Measurements from ENCODE around the gene WWOX. TPM values are rescaled to one million over a fixed set of nuclear protein-coding genes. Genes with fewer than 3 reads are reported as not detected.

Gene WWOX
- polyA plus RNA-seq, 6 donors from 2014 or later, result 9.1 to 17.0 (median 12.5) TPM

DNA sequence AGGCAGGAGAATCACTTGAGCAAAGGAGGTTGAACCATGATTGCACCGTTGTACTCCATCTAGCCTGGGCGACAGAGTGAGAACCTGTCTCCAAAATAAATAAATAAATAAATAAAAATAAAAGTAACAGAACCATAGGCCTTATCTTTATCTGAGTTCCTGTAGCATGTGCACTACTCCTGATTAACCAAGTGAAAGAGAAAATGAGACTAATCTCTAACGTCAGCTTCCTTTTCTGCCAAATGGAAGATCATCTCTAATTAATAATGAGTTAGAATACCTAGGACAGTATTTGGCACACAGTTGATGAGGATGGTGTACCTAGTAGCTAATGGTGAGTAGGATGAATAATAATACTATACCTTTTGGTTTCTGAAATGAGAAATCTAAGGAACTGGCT lies 520.4 kb downstream of the WWOX start:
- Mint-ChIP-seq H3K4me3 (peak overlapping the region in 1 of 8 donors; percentile 56), H3K9me3 (peaks cover 0 to 49% (median 11%) of the 10 kb centered on the region in 7 donors), H3K4me1 (peaks cover 9 to 14% (median 12%) of the 10 kb centered on the region in 3 donors), H3K27me3 (no peaks in the 10 kb centered on the region), H3K27ac (peak overlapping the region in 1 of 6 donors; percentile 72), H3K36me3 (no peaks in the 10 kb centered on the region)
- DNase-seq (no peak), ATAC-seq (ENCODE audit: low read depth in 2 of 2) (no peak)

DNA sequence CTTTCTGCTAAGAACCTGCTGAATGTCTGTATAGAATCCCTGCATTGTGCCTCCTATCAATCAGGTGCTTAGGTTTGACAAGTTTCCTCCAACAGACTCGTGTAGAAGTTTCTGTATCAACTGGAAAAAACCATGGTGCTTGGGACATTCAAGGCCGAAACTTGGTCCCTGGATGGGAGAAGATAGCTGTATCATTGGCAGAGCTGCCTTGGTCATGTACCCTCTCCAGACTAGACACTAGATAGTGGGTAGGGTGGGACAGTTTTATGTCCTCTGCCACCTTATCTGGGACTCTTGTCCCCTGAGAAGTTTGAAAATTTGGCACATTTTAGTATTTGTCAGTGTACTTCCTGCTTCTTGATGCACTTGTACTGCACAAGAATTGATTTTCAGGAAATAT lies 520.8 kb downstream of the WWOX start:
- no peaks in the 10 kb centered on the region for H3K36me3 Mint-ChIP-seq
- peaks cover 9 to 14% (median 12%) of the 10 kb centered on the region in 3 donors for H3K4me1 Mint-ChIP-seq
- peaks cover 0 to 49% (median 11%) of the 10 kb centered on the region in 7 donors for H3K9me3 Mint-ChIP-seq
- no peaks in the 10 kb centered on the region for H3K27me3 Mint-ChIP-seq
- ATAC-seq (ENCODE audit: low read depth in 2 of 2), result no peak
- no peak overlapping the region for H3K4me3 Mint-ChIP-seq
- H3K27ac Mint-ChIP-seq, result peak overlapping the region in 2 of 6 donors; percentile 15 to 33
- DNase-seq, result no peak

DNA sequence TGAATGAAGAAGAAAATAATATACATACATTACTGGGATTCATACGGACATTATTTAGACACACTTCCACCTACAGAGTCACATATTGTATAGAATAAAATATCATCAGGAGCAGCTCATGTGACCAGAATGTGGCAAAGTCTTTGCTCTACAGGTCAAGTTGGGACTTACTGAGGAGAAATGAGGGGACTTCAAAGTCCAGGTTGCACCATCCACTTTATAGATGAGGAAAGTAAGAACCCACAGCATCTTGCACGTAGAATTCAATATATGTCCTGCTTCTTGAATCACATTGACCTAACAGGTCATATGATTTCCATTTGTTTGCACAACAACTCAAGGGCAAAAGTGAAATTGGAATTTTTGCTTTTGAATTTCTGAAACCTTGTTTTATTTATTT lies 524.3 kb downstream of the WWOX start:
- H3K9me3 Mint-ChIP-seq, result peaks cover 0 to 42% (median 11%) of the 10 kb centered on the region in 7 donors
- H3K4me3 Mint-ChIP-seq, result no peak overlapping the region
- H3K27me3 Mint-ChIP-seq, result no peaks in the 10 kb centered on the region
- H3K36me3 Mint-ChIP-seq, result peaks cover 13 to 15% of the 10 kb centered on the region in 2 donors
- DNase-seq, result no peak
- ATAC-seq (ENCODE audit: low read depth in 2 of 2), result no peak
- no peak overlapping the region for H3K27ac Mint-ChIP-seq
- peaks cover 17 to 24% (median 24%) of the 10 kb centered on the region in 3 donors for H3K4me1 Mint-ChIP-seq

DNA sequence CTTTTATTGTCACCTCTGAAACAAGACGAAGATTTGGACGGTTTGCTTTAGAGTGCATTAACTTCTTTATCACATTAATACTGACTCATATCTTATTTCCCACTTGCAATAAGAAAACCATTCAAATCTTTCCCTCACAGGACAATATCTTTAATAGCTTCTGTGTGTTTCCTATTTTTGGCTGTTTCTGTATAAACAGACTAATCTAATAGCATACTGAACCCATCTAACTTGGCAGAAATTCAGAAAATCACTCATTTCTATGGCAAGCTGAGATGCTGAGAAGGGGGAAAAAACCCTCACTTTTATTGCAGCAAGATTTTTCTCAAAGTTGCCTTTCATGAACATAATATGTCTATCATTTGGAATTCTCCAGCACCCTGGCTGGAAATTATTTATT lies 524.9 kb downstream of the WWOX start:
- peaks cover 17 to 24% (median 24%) of the 10 kb centered on the region in 3 donors for H3K4me1 Mint-ChIP-seq
- peaks cover 18 to 21% of the 10 kb centered on the region in 2 donors for H3K36me3 Mint-ChIP-seq
- no peak for ATAC-seq (ENCODE audit: low read depth in 2 of 2)
- no peak overlapping the region for H3K27ac Mint-ChIP-seq
- H3K4me3 Mint-ChIP-seq, result no peak overlapping the region
- H3K9me3 Mint-ChIP-seq, result peaks cover 0 to 44% (median 13%) of the 10 kb centered on the region in 7 donors
- DNase-seq, result no peak
- no peaks in the 10 kb centered on the region for H3K27me3 Mint-ChIP-seq

DNA sequence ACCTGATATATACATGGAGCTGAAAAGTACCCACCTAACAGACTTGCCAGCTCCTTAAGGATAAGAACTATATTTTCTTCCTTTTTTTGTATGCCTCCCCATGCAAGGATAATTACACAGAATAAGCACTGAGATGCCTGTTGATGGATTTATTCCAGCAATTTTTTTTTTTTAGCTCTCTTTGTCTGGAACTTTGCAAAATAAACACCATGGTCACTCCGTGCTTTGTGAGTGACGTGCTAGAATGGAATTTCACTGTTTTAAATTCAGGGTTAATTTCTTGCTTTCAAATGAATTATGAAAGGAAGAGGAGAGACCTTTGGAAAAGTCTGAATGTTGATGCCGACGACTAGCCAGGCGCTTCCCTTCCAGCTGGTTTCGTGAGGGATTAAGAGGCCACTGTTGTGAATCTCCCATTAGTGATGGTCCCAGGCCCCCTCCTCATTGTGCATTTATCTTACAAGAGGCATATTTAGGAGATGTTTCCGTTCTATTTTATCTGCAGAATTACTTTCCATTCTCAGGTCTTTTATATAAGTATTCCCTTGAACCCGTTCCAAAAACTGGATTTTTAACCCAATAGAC lies 529.1 kb downstream of the WWOX start:
- Mint-ChIP-seq H3K9me3 (peaks cover 4 to 37% (median 19%) of the 10 kb centered on the region in 7 donors), H3K36me3 (peaks cover 32 to 45% of the 10 kb centered on the region in 2 donors), H3K4me1 (peaks cover 9 to 12% (median 10%) of the 10 kb centered on the region in 3 donors), H3K27me3 (no peaks in the 10 kb centered on the region), H3K27ac (peak overlapping the region in 1 of 6 donors; percentile 26), H3K4me3 (no peak overlapping the region)
- DNase-seq (no peak), ATAC-seq (ENCODE audit: low read depth in 2 of 2) (no peak)

DNA sequence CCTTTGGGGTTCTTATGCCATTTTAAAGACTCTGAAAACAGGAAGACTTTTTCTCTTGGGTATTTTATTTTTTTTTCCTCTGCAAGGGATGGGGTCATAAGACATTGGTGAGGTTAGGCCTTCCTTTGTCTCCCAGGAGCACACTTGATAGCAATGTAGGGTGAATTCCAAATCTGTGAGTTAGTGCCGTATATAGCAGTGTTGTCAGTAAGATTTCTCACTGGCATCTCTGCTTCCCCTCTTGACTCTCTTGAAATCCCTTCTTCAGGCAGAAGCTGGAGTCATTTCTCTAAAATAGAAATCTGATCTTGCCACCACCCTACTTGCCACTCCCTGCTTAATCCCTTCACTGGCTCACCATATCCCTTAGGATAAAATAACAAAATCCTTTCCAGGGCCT lies 529.7 kb downstream of the WWOX start:
- Mint-ChIP-seq H3K36me3 (peaks cover 32 to 45% of the 10 kb centered on the region in 2 donors), H3K27ac (no peak overlapping the region), H3K4me1 (peaks cover 9 to 12% (median 10%) of the 10 kb centered on the region in 3 donors), H3K4me3 (no peak overlapping the region), H3K27me3 (no peaks in the 10 kb centered on the region), H3K9me3 (peaks cover 4 to 31% (median 19%) of the 10 kb centered on the region in 7 donors)
- ATAC-seq (ENCODE audit: low read depth in 2 of 2) (no peak), DNase-seq (no peak)

DNA sequence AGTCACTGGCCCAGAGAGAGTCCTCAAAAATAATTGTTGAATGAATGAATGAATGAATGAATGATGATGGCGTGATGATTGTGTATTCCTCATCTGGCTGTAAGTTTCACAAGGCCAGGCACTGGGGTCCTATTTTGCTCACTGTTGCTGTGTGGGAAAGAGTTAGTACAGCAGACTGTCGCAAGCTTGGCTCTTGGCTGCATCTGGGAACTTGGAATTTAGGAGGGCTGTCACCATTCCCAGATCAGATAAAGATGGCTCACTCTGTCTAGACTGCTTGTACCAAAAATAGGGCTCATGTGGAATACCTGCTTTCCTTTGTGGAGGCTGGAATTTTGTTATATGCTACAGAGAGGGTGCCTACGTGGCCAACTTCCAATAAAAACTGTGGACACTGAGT lies 530.6 kb downstream of the WWOX start:
- H3K27ac Mint-ChIP-seq, result no peak overlapping the region
- H3K9me3 Mint-ChIP-seq, result peaks cover 4 to 29% (median 19%) of the 10 kb centered on the region in 7 donors
- peaks cover 9 to 12% (median 10%) of the 10 kb centered on the region in 3 donors for H3K4me1 Mint-ChIP-seq
- no peaks in the 10 kb centered on the region for H3K27me3 Mint-ChIP-seq
- peaks cover 32 to 45% of the 10 kb centered on the region in 2 donors for H3K36me3 Mint-ChIP-seq
- DNase-seq, result no peak
- no peak overlapping the region for H3K4me3 Mint-ChIP-seq
- no peak for ATAC-seq (ENCODE audit: low read depth in 2 of 2)

DNA sequence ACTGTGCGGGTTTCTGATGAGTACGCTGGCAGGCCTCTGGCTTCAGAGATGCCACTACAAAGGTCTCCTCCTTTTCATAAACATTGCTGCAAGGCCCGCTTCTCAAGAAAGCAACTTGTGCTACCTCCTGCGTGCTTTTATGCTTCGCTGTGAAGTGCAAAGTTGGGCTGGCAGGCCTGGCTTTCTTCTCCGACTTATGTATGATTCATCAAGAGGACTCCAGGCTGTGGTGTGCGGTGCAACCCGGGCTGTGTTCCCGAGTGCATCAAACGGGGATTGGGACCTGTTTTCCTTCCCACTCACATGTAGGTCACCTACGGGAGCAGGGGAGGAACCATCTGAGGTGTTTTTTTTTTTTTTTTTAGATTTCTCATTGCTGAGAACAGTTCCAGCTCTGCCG lies 534.1 kb downstream of the WWOX start:
- no peak for DNase-seq
- no peak overlapping the region for H3K4me3 Mint-ChIP-seq
- peak overlapping the region in 1 of 6 donors; percentile 34 for H3K27ac Mint-ChIP-seq
- ATAC-seq (ENCODE audit: low read depth in 2 of 2), result no peak
- H3K27me3 Mint-ChIP-seq, result no peaks in the 10 kb centered on the region
- H3K4me1 Mint-ChIP-seq, result no peaks in the 10 kb centered on the region
- peaks cover 19 to 31% of the 10 kb centered on the region in 2 donors for H3K36me3 Mint-ChIP-seq
- H3K9me3 Mint-ChIP-seq, result peaks cover 4 to 29% (median 19%) of the 10 kb centered on the region in 7 donors

DNA sequence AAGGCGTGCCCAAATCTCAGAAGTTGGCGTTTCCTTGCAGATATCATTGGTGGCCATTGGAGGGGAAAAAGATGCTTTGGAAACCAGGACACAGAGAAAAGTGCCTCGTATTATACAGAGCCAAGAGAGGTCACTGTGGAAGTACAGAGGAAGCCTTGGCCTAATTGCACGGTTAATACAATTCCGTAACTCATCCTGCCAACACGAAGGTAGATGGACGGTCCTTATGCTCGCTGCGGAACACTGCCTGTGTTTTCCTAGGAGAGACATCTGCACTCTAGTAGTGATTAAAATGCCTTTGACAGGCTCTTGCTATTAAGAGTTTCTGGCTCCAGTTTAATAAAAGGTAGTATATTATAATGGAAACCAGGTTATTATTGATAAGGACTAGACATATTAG lies 536.4 kb downstream of the WWOX start:
- ATAC-seq (ENCODE audit: low read depth in 2 of 2) (no peak), DNase-seq (no peak)
- Mint-ChIP-seq H3K36me3 (peaks cover 5 to 24% of the 10 kb centered on the region in 2 donors), H3K27me3 (peaks cover 0 to 17% (median 17%) of the 10 kb centered on the region in 3 donors), H3K27ac (no peak overlapping the region), H3K9me3 (peaks cover 0 to 11% (median 5%) of the 10 kb centered on the region in 7 donors), H3K4me1 (peaks cover 0 to 3% (median 0%) of the 10 kb centered on the region in 3 donors), H3K4me3 (no peak overlapping the region)

DNA sequence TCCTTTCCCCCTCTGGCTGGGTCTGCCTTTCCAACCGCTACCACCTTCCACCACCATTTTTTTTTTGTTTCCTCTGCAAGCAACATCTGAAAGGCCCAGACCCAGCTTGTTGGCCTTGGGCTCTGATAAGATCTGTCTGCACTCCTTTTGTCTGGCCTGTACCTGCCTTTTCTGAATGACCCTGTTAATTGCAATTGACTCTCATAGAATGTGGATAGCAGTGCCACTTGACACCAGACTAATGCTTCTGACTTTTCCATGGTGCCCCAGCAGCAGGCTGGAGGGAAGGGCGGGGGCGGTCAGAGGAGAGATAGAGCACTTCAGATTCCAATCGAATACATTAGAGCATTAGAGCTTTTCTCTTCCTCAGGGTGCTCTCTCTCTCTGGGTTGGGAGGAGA lies 538.9 kb downstream of the WWOX start:
- H3K36me3 Mint-ChIP-seq, result peaks cover 9 to 14% of the 10 kb centered on the region in 2 donors
- ATAC-seq (ENCODE audit: low read depth in 2 of 2) (no peak), DNase-seq (no peak)
- no peaks in the 10 kb centered on the region for H3K9me3 Mint-ChIP-seq
- peak overlapping the region in 1 of 6 donors; percentile 1 for H3K27ac Mint-ChIP-seq
- H3K4me1 Mint-ChIP-seq, result peaks cover 5 to 9% (median 5%) of the 10 kb centered on the region in 3 donors
- H3K27me3 Mint-ChIP-seq, result peaks cover 0 to 32% (median 27%) of the 10 kb centered on the region in 3 donors
- H3K4me3 Mint-ChIP-seq, result no peak overlapping the region

DNA sequence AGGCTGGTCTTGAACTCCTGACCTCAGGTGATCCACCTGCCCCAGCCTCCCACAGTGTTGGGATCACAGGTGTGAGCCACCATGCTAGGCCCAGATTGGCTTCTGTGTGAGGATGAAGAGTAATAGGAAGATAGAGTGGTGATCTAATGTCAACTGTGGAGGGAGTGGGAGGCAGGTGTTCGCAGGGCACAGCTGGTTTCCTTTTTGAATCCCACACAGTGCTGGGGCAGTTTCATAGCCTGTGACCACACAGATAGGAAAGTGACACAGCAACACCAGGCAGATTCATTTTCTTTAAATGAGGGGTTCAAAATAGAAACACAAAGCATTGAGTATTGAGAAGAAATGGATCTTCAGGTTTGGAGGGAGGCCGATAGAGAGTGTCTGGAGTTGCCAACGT lies 540.3 kb downstream of the WWOX start:
- Mint-ChIP-seq H3K27ac (peak overlapping the region in 1 of 6 donors; percentile 38), H3K4me3 (no peak overlapping the region), H3K36me3 (peaks cover 9 to 14% of the 10 kb centered on the region in 2 donors), H3K9me3 (no peaks in the 10 kb centered on the region), H3K4me1 (peaks cover 5 to 9% (median 5%) of the 10 kb centered on the region in 3 donors), H3K27me3 (peaks cover 0 to 32% (median 27%) of the 10 kb centered on the region in 3 donors)
- DNase-seq (no peak), ATAC-seq (ENCODE audit: low read depth in 2 of 2) (no peak)

DNA sequence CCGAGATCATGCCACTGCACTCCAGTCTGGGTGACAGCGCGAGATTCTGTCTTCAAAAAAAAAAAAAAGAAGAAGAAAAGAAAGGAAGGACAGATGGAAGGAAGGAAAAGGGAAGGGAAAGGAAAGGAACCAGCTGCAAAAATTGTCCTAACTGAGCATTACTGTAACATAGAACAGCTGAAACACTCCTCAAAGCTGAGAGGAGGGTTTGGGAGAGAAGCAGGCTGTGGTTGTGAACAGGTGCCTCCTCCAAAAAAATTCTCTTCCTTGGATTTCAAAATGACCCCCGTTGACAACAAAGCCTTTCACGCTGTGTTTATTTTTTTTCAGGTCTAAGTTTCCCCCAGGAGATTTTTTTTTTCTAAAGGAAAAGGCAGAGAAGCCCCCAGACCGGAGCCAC lies 541.4 kb downstream of the WWOX start:
- Mint-ChIP-seq H3K36me3 (peaks cover 9 to 14% of the 10 kb centered on the region in 2 donors), H3K4me3 (no peak overlapping the region), H3K4me1 (peaks cover 5 to 9% (median 7%) of the 10 kb centered on the region in 3 donors), H3K9me3 (peaks cover 0 to 5% (median 0%) of the 10 kb centered on the region in 7 donors), H3K27ac (no peak overlapping the region), H3K27me3 (peaks cover 0 to 32% (median 27%) of the 10 kb centered on the region in 3 donors)
- DNase-seq, result no peak
- no peak for ATAC-seq (ENCODE audit: low read depth in 2 of 2)

DNA sequence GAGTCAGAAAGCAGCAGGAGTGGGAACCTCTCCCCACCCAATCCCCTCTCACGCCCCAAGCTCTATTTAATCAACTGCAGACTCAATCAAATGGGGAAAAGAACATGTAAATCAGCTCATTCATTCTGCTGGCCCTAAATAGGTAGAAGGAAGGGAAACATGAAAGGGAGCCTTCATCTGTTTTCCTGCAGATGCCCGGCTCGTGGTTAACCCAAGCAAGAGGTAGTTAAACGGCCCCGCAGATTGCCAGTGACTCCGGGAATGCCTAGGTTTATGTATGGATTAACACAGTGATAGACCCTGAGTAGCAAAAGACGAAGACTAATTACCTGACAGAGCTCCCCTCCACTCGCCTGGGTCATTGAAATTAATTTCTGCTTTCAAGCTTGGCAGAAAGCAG lies 542.0 kb downstream of the WWOX start:
- no peak overlapping the region for H3K4me3 Mint-ChIP-seq
- H3K27ac Mint-ChIP-seq, result no peak overlapping the region
- H3K36me3 Mint-ChIP-seq, result peaks cover 9 to 14% of the 10 kb centered on the region in 2 donors
- peaks cover 0 to 32% (median 27%) of the 10 kb centered on the region in 3 donors for H3K27me3 Mint-ChIP-seq
- no peak for ATAC-seq (ENCODE audit: low read depth in 2 of 2)
- DNase-seq, result no peak
- H3K9me3 Mint-ChIP-seq, result peaks cover 0 to 6% (median 0%) of the 10 kb centered on the region in 7 donors
- peaks cover 5 to 9% (median 9%) of the 10 kb centered on the region in 3 donors for H3K4me1 Mint-ChIP-seq

DNA sequence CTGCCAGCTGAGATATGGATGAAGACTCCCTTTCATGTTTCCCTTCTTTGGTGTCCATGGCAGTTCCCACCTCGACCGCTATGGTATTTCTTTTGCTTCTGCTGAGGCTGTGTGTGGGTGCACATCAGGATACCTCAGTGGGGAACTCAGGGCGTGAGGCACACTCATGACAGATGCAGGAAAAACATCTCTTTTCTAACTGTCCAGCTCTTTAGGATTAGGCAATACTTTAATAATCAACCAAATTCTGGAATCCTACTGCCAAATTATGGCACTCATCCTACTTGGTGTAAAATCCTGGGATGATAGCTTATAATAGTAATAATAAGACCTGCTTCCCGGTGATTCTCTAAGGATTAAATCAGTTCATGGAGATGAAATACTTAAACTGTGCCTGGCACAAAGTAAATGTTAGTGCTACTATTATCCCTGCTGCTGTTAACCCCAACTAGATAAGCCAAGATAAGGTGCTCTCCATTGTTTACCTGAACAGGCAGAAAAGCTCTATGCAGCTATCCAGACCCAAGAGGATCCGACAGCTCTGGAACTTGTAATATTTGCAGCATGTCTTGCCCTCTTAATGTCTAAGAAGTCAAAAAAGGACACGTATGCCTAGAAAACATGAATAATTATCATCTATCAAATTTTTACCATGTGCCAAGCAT lies 543.3 kb downstream of the WWOX start:
- peaks cover 9 to 14% of the 10 kb centered on the region in 2 donors for H3K36me3 Mint-ChIP-seq
- no peak overlapping the region for H3K4me3 Mint-ChIP-seq
- peaks cover 0 to 32% (median 27%) of the 10 kb centered on the region in 3 donors for H3K27me3 Mint-ChIP-seq
- DNase-seq (no peak), ATAC-seq (ENCODE audit: low read depth in 2 of 2) (no peak)
- peaks cover 9% of the 10 kb centered on the region in 3 donors for H3K4me1 Mint-ChIP-seq
- H3K27ac Mint-ChIP-seq, result peak overlapping the region in 1 of 6 donors; percentile 58
- peaks cover 0 to 6% (median 0%) of the 10 kb centered on the region in 7 donors for H3K9me3 Mint-ChIP-seq

All from naive B cell (primary cell).